Measurements from ENCODE around the gene ARHGAP4.

GRCh38 chrX:153951683-153952372 lies 25.8 kb upstream of the ARHGAP4 start:
- no peak for TF ChIP-seq CTCF (IDR thresholded peaks at IDR 0.05)
- TF ChIP-seq POLR2A (IDR thresholded peaks at IDR 0.05), result no peak

All from testis (tissue), 2 donors.